Stimulated activated CD4-positive, alpha-beta T cell treated with anti-CD3 and anti-CD28 coated beads, TNF-alpha, amount 100 ng/mL, for 48 hours (primary cell): ENCODE data around the gene TMEM30A.

Source experiments
- DNase-seq, 3 donors: peaks; one replicate each; pipeline ENCODE4 v3.0.0-alpha.2; 2020; ENCODE audit warnings: low read depth in 3 of 3

The TMEM30A gene

GRCh38 chr6:75262716-75263400 lies 21.7 kb downstream of the TMEM30A start:
- DNase-seq, result no peak

- DNase-seq, result no peak
Observed at GRCh38 chr6:75261299-75261698, 23.3 kb downstream of the TMEM30A start.

GRCh38 chr6:75257343-75258087 lies 27.1 kb downstream of the TMEM30A start:
- no peak for DNase-seq

- no peak for DNase-seq
Observed at GRCh38 chr6:75250552-75250951, 34.0 kb downstream of the TMEM30A start.

GRCh38 chr6:75249837-75250236 lies 34.8 kb downstream of the TMEM30A start:
- DNase-seq, result no peak

GRCh38 chr6:75246386-75246785 lies 38.2 kb downstream of the TMEM30A start:
- no peak for DNase-seq

GRCh38 chr6:75244063-75244584 lies 40.5 kb downstream of the TMEM30A start:
- no peak for DNase-seq

GRCh38 chr6:75243333-75244062 lies 41.1 kb downstream of the TMEM30A start, which contains the start of gene COX7A2:
COX7A2 (minus strand) TSS chr6:75243801; CDS start chr6:75243734, 67 bp downstream.
- peak; percentile 66 to 82 (median 70) for DNase-seq

- DNase-seq, result no peak
Observed at GRCh38 chr6:75236630-75237029, 48.0 kb downstream of the TMEM30A start.

- DNase-seq, result no peak
Observed at GRCh38 chr6:75235271-75235670, 49.3 kb downstream of the TMEM30A start.

GRCh38 chr6:75234126-75234865 lies 50.3 kb downstream of the TMEM30A start:
- no peak for DNase-seq

- DNase-seq, result no peak
Observed at GRCh38 chr6:75233092-75233615, 51.4 kb downstream of the TMEM30A start.

- no peak for DNase-seq
Observed at GRCh38 chr6:75230484-75231325, 53.9 kb downstream of the TMEM30A start.

GRCh38 chr6:75224303-75224926 lies 60.2 kb downstream of the TMEM30A start:
- DNase-seq, result no peak

GRCh38 chr6:75223428-75223827 lies 61.2 kb downstream of the TMEM30A start:
- no peak for DNase-seq

GRCh38 chr6:75222261-75222660 lies 62.3 kb downstream of the TMEM30A start:
- no peak for DNase-seq

GRCh38 chr6:75221116-75221515 lies 63.5 kb downstream of the TMEM30A start:
- DNase-seq, result no peak

GRCh38 chr6:75220357-75220756 lies 64.2 kb downstream of the TMEM30A start:
- no peak for DNase-seq

- no peak for DNase-seq
Observed at GRCh38 chr6:75219263-75219662, 65.3 kb downstream of the TMEM30A start.

GRCh38 chr6:75217193-75217592 lies 67.4 kb downstream of the TMEM30A start:
- no peak for DNase-seq
